GM18951 (cell line): Measurements from ENCODE around the gene HCAR1.
"Not testable (repeated sequence)": the region's sequence is repeated elsewhere in the genome, so short reads cannot be mapped to it uniquely, and the experiment has no call there.

Source experiments
- POLR2A ChIP-seq: IDR thresholded peaks from 4 replicates; pipeline ENCODE4 v1.6.1; 2011; ENCODE audit warnings: mild to moderate bottlenecking; ENCODE audit not compliant: insufficient read length, insufficient read depth; ENCODE audit errors: extremely low read depth
- in situ Hi-C: fragments of 300-500 bp; cut with MboI; formaldehyde crosslinking; loops from one replicate; pipeline ENCODE4 v1.12.0; 2022; ENCODE audit warnings: low sequenced_read_pairs, mixed read lengths, inconsistent platforms; ENCODE audit not compliant: unreplicated experiment

HCAR1 gene

DNA sequence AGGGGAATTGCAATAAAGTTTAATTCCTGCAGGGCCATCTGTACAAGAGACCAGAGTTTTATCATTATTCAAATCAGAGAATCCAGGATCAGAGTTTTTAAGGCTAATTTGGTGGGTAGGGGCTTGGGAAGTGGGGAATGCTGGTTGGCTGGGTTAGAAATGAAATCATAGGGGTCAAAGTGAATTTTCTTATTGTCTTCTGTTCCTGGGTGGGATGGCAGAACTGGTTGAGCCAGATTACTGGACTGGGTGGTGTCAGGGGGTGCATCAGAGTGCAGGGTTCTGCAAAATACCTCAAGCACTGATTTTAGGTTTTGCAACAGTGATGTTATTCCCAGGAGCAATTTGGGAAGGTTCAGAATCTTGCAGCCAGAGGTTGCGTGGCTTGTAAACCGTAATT is 33.7 kb downstream of the HCAR1 start:
- in situ Hi-C loops: not testable (repeated sequence)

DNA sequence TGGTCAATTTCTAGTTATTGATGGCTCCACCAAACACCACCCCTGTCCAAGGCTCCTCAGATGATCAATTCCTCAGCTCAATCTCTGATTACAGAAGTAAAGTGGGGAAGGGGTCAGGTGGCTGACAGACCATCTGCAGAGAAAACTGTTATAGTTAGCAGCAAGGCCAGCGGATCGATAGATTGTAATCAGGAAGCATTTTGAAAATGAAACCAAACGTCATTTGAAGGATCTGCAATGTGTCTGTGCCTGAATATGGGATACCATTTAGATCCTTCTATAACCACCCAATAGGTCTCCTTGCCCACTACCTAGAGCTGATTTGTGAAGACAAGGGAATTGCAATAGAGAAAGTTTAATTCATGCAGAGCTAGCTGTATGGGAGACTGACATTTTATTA is 39.1 kb downstream of the HCAR1 start:
- TF ChIP-seq POLR2A: no peak
- in situ Hi-C loops: no loop called here

- in situ Hi-C loops: no loop called here
- TF ChIP-seq POLR2A: no peak
These were observed 42.4 kb downstream of the HCAR1 start for GRCh38 chr12:122688291-122688690.

DNA sequence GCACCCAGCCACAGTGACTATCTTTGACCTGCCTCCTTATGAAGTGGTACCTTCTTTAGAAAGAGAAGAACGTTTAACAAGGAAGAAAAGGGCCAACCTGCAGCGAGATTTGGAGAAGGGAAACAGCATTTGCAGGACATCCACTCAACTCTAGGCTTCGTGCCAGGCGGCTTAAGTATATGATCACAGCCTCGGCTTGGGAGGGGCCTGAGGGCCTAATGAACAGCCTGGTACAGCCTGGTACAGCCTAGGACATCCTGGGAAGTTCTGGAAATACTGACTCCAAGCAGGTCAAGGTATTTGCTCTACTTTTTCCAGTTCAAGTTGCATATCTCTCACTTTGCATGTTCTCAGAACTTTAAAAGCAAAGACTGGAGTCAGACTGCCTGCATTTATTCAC is 43.6 kb downstream of the HCAR1 start:
- in situ Hi-C loops: no loop called here
- TF ChIP-seq POLR2A: no peak

GRCh38 chr12:122686538-122686937 is 44.1 kb downstream of the HCAR1 start:
- no peak for TF ChIP-seq POLR2A
- in situ Hi-C loops: no loop called here

- in situ Hi-C loops: no loop called here
- TF ChIP-seq POLR2A: no peak
These were observed 46.3 kb downstream of the HCAR1 start for GRCh38 chr12:122684297-122684813.

DNA sequence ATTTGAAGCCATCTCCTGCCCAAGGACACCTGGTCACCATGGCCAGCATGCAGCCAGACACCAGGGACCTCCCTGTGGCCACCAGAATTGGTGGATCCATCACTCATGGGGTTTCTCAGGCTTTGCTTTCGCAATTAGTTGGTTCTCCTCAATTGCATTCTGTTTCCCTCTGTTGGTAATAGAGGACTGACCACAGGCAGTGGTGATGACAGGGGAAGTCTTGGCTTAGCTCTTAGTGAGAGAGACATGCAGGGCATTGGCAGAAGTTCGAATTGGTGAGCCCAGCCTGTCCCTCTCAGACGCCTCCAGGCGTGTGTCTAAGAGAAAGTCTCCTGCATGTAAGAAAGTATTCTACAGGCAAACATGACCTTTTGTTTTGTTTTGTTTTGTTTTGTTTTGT is 48.8 kb downstream of the HCAR1 start:
- in situ Hi-C loops: no loop called here
- TF ChIP-seq POLR2A: no peak

GRCh38 chr12:122680989-122681388 is 49.7 kb downstream of the HCAR1 start:
- in situ Hi-C loops: not testable (repeated sequence)

DNA sequence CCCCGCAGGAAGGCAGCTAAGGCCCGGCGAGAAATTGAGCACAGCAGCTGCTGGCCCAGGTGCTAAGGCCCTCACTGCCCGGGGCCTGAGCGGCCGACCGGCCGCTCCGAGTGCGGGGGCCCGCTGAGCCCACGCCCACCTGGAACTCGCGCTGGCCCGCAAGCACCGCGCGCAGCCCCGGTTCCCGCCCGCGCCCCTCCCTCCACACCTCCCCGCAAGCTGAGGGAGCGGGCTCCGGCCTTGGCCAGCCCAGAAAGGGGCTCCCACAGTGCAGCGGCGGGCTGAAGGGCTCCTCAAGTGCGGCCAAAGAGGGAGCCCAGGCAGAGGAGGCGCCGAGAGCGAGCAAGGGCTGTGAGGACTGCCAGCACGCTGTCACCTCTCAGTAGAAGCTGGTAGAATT is 53.9 kb downstream of the HCAR1 start:
- in situ Hi-C loops: not testable (repeated sequence)
